Fibroblast of villous mesenchyme (primary cell): ENCODE results near the gene TMEM253. TPM values are rescaled to one million over a fixed set of nuclear protein-coding genes. Genes with fewer than 3 reads are reported as not detected.

Source experiments
- DNase-seq: peaks from one replicate; pipeline ENCODE4 v3.0.0-alpha.2; 2010; ENCODE audit warnings: low read depth
- H3K4me3 ChIP-seq: 2 replicates; pipeline ENCODE4 v1.5.1; 2011; ENCODE audit warnings: low read depth, mild to moderate bottlenecking, low read length
- total RNA-seq: library from RNA; depleted of rRNA; stranded (reverse); fragments of >200 nt; gene quantifications from 2 replicates; pipeline ENCODE4 v1.2.3, GENCODE V29; 2012
- TF ChIP-seq, protein P1 (sequence below): IDR thresholded peaks from 2 replicates; pipeline ENCODE4 v1.5.1; 2012; ENCODE audit warnings: low read depth, mild to moderate bottlenecking, low read length; ENCODE audit not compliant: insufficient read depth

Gene TMEM253
- total RNA-seq, 1 donor = not detected

GRCh38 chr14:21090940-21091663 is 9.8 kb upstream of the TMEM253 start:
- TF ChIP-seq, protein P1, sequence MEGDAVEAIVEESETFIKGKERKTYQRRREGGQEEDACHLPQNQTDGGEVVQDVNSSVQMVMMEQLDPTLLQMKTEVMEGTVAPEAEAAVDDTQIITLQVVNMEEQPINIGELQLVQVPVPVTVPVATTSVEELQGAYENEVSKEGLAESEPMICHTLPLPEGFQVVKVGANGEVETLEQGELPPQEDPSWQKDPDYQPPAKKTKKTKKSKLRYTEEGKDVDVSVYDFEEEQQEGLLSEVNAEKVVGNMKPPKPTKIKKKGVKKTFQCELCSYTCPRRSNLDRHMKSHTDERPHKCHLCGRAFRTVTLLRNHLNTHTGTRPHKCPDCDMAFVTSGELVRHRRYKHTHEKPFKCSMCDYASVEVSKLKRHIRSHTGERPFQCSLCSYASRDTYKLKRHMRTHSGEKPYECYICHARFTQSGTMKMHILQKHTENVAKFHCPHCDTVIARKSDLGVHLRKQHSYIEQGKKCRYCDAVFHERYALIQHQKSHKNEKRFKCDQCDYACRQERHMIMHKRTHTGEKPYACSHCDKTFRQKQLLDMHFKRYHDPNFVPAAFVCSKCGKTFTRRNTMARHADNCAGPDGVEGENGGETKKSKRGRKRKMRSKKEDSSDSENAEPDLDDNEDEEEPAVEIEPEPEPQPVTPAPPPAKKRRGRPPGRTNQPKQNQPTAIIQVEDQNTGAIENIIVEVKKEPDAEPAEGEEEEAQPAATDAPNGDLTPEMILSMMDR = no peak
- DNase-seq = no peak
- H3K4me3 ChIP-seq = no peak overlapping the region

DNA sequence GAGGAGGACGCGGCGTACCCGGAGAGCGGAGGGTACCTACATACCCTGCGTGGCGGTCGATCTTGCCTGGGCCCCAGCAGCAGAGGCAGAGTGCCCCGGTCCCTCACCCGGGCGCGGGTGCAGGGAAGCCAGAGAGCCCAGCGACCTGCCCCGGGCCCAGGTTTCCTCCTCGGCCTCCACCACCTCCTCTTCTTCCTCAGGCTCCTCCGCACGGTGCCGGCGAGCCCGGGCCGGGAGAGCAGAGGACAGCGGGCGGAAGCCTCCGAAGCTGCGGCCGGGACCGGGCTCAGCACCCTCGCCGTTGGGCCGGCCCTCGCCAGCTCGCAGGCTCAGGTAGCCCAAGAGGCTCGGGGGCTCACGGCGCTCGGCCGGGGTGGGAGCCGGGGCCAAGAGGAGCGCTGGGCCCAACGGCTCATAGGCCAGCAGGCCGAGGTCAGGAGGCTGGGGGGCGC is 9.0 kb upstream of the TMEM253 start:
- no peak for DNase-seq
- TF ChIP-seq, protein P1 = no peak

GRCh38 chr14:21092273-21093011 is 8.4 kb upstream of the TMEM253 start:
- no peak overlapping the region for H3K4me3 ChIP-seq
- TF ChIP-seq, protein P1 = peak; percentile 100
- peak; percentile 72 for DNase-seq

More for the DNA sequence above, 9.0 kb upstream of the TMEM253 start:
- no peak overlapping the region for H3K4me3 ChIP-seq

DNA sequence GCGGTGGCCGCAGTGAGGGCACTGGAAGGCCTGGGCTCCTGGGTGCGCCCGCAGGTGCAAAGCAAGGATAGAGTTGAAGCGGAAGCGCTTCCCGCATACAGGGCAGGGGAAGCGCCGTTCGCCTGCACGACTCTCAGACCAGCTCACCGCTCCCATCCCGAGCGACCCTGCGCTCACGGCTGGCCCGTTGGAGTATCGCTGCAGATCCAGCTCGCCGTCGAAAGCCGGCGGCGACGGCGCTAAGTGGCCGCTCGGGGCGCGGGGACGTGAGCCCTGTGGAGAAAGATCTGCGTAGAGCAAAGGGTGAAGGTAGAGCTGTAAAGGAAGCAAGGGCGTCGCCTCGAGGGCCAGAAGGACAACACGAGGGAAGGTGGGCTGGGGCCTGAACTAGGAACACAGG is 7.8 kb upstream of the TMEM253 start:
- DNase-seq = no peak
- TF ChIP-seq, protein P1 = no peak
- H3K4me3 ChIP-seq = no peak overlapping the region

- TF ChIP-seq, protein P1 = peak; percentile 36
- no peak overlapping the region for H3K4me3 ChIP-seq
- DNase-seq = no peak
Observed at GRCh38 chr14:21093769-21094681, 6.8 kb upstream of the TMEM253 start.

- H3K4me3 ChIP-seq = no peak overlapping the region
- TF ChIP-seq, protein P1 = no peak
- peak; percentile 21 for DNase-seq
Observed at GRCh38 chr14:21095430-21096205, 5.2 kb upstream of the TMEM253 start.
